Neural progenitor cell (in vitro differentiated cells): ENCODE results near the gene FADS1. TPM values are rescaled to one million over a fixed set of nuclear protein-coding genes. Genes with fewer than 3 reads are reported as not detected.

Experiments
- DNase-seq: peaks from one replicate; pipeline ENCODE4 v3.0.0-alpha.2; 2016; ENCODE audit warnings: low spot score
- H2AFZ ChIP-seq: fragments of 200-600 bp; sonication (generic); replicated peaks from 2 replicates; pipeline ENCODE4 v1.6.1; 2016; ENCODE audit warnings: antibody characterized with exemption
- H3F3A ChIP-seq: fragments of 200-600 bp; sonication (generic); 2 replicates; pipeline ENCODE4 v1.6.1; 2016; ENCODE audit warnings: antibody characterized with exemption, low read depth
- H3K27ac ChIP-seq: fragments of 200-600 bp; sonication (generic); 2 replicates; pipeline ENCODE4 v1.5.1; 2016; ENCODE audit warnings: mild to moderate bottlenecking
- H3K27me3 ChIP-seq: fragments of 200-600 bp; sonication (generic); 2 replicates; pipeline ENCODE4 v1.6.1; 2016; ENCODE audit warnings: mild to moderate bottlenecking, moderate library complexity
- H3K36me3 ChIP-seq: fragments of 200-600 bp; sonication (generic); 2 replicates; pipeline ENCODE4 v1.5.1; 2016
- H3K4me1 ChIP-seq: fragments of 200-600 bp; sonication (generic); 2 replicates; pipeline ENCODE4 v1.6.1; 2016; ENCODE audit warnings: mixed run types
- H3K4me2 ChIP-seq: fragments of 200-600 bp; sonication (generic); 2 replicates; pipeline ENCODE4 v1.6.1; 2016
- H3K4me3 ChIP-seq: fragments of 200-600 bp; sonication (generic); 2 replicates; pipeline ENCODE4 v1.5.1; 2016
- H3K79me2 ChIP-seq: fragments of 200-600 bp; sonication (generic); 2 replicates; pipeline ENCODE4 v1.6.1; 2016; ENCODE audit warnings: low read depth
- H3K9ac ChIP-seq: fragments of 200-600 bp; sonication (generic); 2 replicates; pipeline ENCODE4 v1.6.1; 2016
- H3K9me3 ChIP-seq: fragments of 200-600 bp; sonication (generic); 2 replicates; pipeline ENCODE4 v1.5.1; 2016; ENCODE audit warnings: low read depth
- H4K20me1 ChIP-seq: fragments of 200-600 bp; sonication (generic); 2 replicates; pipeline ENCODE4 v1.6.1; 2016; ENCODE audit warnings: low read depth
- H3K27ac Mint-ChIP-seq: 3 replicates; pipeline ENCODE4 v1.8.0; 2021; ENCODE audit warnings: mixed read lengths
- H3K27me3 Mint-ChIP-seq: 2 replicates; pipeline ENCODE4 v1.8.0; 2022; ENCODE audit warnings: low read depth, mild to moderate bottlenecking, inconsistent platforms, moderate library complexity, mixed read lengths; ENCODE audit not compliant: insufficient read depth
- H3K36me3 Mint-ChIP-seq: 3 replicates; pipeline ENCODE4 v1.8.0; 2021; ENCODE audit warnings: mixed read lengths
- H3K4me1 Mint-ChIP-seq: 3 replicates; pipeline ENCODE4 v1.8.0; 2021; ENCODE audit warnings: mixed read lengths
- H3K4me3 Mint-ChIP-seq: 3 replicates; pipeline ENCODE4 v1.8.0; 2021; ENCODE audit warnings: mild to moderate bottlenecking, moderate library complexity, mixed read lengths
- H3K9me3 Mint-ChIP-seq: 3 replicates; pipeline ENCODE4 v1.8.0; 2020; ENCODE audit warnings: mixed read lengths
- EZH2 ChIP-seq: fragments of 200-600 bp; sonication (generic); IDR thresholded peaks from 2 replicates; pipeline ENCODE4 v1.6.1; 2017; ENCODE audit warnings: antibody characterized with exemption, mild to moderate bottlenecking, moderate library complexity
- EZH2phosphoT487 ChIP-seq: fragments of 200-600 bp; sonication (generic); IDR thresholded peaks from 2 replicates; pipeline ENCODE4 v1.6.1; 2017; ENCODE audit warnings: antibody characterized with exemption
- total RNA-seq: library from RNA; depleted of rRNA; stranded (reverse); fragments of >200 nt; gene quantifications from 2 replicates; pipeline ENCODE4 v1.2.3, GENCODE V29; 2015; ENCODE audit warnings: low replicate concordance
- TF ChIP-seq, protein P1 (sequence below): fragments of 200-600 bp; sonication (generic); IDR thresholded peaks from 2 replicates; pipeline ENCODE4 v1.5.1; 2017; ENCODE audit warnings: antibody characterized with exemption, mild to moderate bottlenecking

Gene FADS1
- 163 and 184 TPM in 2 replicates for total RNA-seq

DNA sequence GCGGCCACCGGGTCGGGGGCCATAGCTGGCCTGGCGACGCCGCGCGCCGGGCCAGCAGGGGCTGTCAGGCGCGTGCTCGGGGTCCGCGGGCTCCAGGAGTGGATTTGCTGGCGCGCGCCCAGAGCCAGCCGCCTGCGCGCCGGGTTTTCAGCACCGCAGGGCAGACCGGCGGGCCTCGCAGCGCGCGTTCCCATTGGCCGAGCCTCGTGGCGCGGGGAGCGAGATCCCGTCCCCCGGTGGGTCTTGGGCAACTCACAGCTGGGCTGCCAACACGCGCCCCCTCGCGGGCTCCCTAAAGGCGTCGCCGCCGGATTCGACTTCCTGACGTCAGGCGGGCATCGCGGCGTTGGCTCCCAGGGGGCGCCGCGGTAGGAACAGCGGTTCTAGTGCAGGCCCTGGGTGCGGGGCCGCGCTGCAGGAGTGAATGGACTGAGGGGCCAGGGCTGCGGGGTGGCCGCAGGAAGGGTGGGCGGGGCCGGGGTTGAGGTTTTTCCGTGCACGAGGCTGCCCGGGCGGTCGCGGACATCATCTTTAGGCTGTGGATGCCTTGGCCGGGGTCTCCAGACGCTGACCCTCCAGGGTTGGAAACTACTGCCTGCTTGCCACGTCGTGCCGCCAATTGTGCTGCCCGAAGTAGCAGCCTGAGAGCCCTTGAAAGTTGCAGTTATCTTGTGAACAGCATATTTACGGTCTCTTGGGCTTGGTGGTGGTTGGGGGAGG lies at the start of gene FADS1:
TSS of gene FADS1 (minus strand) at position 268 of the 720 bp plus-strand sequence. CDS start at position 194, 74 bp downstream.
- TF ChIP-seq EZH2phosphoT487 (no peak), EZH2 (no peak)
- TF ChIP-seq, protein P1, sequence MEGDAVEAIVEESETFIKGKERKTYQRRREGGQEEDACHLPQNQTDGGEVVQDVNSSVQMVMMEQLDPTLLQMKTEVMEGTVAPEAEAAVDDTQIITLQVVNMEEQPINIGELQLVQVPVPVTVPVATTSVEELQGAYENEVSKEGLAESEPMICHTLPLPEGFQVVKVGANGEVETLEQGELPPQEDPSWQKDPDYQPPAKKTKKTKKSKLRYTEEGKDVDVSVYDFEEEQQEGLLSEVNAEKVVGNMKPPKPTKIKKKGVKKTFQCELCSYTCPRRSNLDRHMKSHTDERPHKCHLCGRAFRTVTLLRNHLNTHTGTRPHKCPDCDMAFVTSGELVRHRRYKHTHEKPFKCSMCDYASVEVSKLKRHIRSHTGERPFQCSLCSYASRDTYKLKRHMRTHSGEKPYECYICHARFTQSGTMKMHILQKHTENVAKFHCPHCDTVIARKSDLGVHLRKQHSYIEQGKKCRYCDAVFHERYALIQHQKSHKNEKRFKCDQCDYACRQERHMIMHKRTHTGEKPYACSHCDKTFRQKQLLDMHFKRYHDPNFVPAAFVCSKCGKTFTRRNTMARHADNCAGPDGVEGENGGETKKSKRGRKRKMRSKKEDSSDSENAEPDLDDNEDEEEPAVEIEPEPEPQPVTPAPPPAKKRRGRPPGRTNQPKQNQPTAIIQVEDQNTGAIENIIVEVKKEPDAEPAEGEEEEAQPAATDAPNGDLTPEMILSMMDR = peak; percentile 68
- H3K27me3 ChIP-seq = no peaks in the 10 kb centered on the region
- H3K4me2 ChIP-seq = peak within 1 kb of the TSS; percentile 78
- H3F3A ChIP-seq = peaks cover 46% of the 10 kb centered on the region
- H3K4me3 ChIP-seq = peak within 1 kb of the TSS; percentile 67
- peak within 1 kb of the TSS; percentile 95 for H3K27ac ChIP-seq
- Mint-ChIP-seq H3K9me3 (peaks cover 7% of the 10 kb centered on the region), H3K4me3 (peak within 1 kb of the TSS; percentile 95), H3K27ac (peak within 1 kb of the TSS; percentile 99), H3K4me1 (peaks cover 25% of the 10 kb centered on the region), H3K27me3 (no peaks in the 10 kb centered on the region), H3K36me3 (peaks cover 28% of the 10 kb centered on the region)
- H3K9me3 ChIP-seq = no peaks in the 10 kb centered on the region
- no peaks in the 10 kb centered on the region for H3K36me3 ChIP-seq
- peak within 1 kb of the TSS; percentile 69 for H3K9ac ChIP-seq
- H4K20me1 ChIP-seq = peaks cover 1% of the 10 kb centered on the region
- peak; percentile 98 for DNase-seq
- peaks cover 91% of the 10 kb centered on the region for H3K79me2 ChIP-seq
- H2AFZ ChIP-seq = no peak within 1 kb of the TSS
- H3K4me1 ChIP-seq = peaks cover 15% of the 10 kb centered on the region

- H4K20me1 ChIP-seq = peaks cover 21% of the 10 kb centered on the region
- H3K27ac Mint-ChIP-seq = peak overlapping the region; percentile 50
These were observed 49.6 kb upstream of the FADS1 start for GRCh38 chr11:61866231-61866957.

DNA sequence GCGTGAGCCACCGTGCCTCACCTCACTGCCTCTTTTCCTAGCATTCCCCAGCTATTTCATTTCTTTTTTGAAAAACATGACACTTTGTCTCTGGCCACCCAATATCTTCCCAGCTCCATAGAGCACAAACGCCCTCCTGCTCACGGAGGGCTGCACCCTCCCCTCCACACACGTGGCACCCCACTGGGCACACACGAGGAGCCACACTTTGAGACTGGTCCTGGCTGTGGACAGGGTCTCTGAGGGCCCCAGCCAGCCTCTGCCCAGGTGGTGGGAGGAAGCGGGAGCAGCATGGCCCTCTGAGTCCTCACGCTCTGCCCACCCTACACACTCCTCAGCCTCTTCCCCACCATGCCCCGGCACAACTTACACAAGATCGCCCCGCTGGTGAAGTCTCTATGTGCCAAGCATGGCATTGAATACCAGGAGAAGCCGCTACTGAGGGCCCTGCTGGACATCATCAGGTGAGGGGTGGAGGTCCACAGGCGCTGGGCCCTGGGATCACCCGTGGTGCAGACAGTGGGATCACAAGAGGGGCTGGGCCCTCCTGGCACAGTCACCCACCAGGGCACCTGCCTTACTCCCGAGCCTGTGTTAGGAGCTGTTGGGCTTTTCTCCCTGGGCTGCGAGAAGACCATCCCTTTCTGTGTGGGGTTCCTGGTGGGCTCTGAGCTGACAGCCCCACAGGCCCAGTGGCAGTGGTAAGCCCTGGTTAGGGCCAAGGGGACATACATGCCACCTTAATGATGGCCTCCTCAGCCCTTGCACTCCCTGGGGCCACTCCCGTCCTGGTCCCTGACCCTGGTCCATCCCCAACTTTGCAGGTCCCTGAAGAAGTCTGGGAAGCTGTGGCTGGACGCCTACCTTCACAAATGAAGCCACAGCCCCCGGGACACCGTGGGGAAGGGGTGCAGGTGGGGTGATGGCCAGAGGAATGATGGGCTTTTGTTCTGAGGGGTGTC lies 48.3 kb upstream of the FADS1 start:
- no peak overlapping the region for H3K9ac ChIP-seq
- no peak overlapping the region for H3K4me2 ChIP-seq
- TF ChIP-seq EZH2phosphoT487 (no peak), EZH2 (no peak)
- TF ChIP-seq, protein P1 = no peak
- peaks cover 23% of the 10 kb centered on the region for H3F3A ChIP-seq
- Mint-ChIP-seq H3K4me3 (no peak overlapping the region), H3K9me3 (no peaks in the 10 kb centered on the region), H3K36me3 (peaks cover 25% of the 10 kb centered on the region), H3K27ac (no peak overlapping the region), H3K27me3 (peaks cover 3% of the 10 kb centered on the region), H3K4me1 (peaks cover 14% of the 10 kb centered on the region)
- H3K4me3 ChIP-seq = no peak overlapping the region
- H3K27me3 ChIP-seq = no peaks in the 10 kb centered on the region
- peaks cover 20% of the 10 kb centered on the region for H4K20me1 ChIP-seq
- H3K36me3 ChIP-seq = no peaks in the 10 kb centered on the region
- H3K9me3 ChIP-seq = no peaks in the 10 kb centered on the region
- no peak overlapping the region for H3K27ac ChIP-seq
- peaks cover 6% of the 10 kb centered on the region for H3K4me1 ChIP-seq
- H3K79me2 ChIP-seq = no peaks in the 10 kb centered on the region
- DNase-seq = no peak
- no peak overlapping the region for H2AFZ ChIP-seq

More at GRCh38 chr11:61866231-61866957, 49.6 kb upstream of the FADS1 start:
- Mint-ChIP-seq H3K27me3 (peaks cover 8% of the 10 kb centered on the region), H3K4me3 (no peak overlapping the region), H3K4me1 (peaks cover 24% of the 10 kb centered on the region), H3K36me3 (peaks cover 18% of the 10 kb centered on the region), H3K9me3 (no peaks in the 10 kb centered on the region)
- Histone ChIP-seq H3K79me2 (no peaks in the 10 kb centered on the region), H3K9ac (no peak overlapping the region), H2AFZ (no peak overlapping the region), H3F3A (peaks cover 26% of the 10 kb centered on the region), H3K4me3 (no peak overlapping the region), H3K27ac (no peak overlapping the region), H3K27me3 (peaks cover 2% of the 10 kb centered on the region), H3K36me3 (no peaks in the 10 kb centered on the region), H3K9me3 (no peaks in the 10 kb centered on the region), H3K4me2 (no peak overlapping the region), H3K4me1 (peaks cover 7% of the 10 kb centered on the region)
- TF ChIP-seq, protein P1 = no peak
- TF ChIP-seq EZH2phosphoT487 (no peak), EZH2 (no peak)
- no peak for DNase-seq
